H1 (cell line): ENCODE results near the gene NFATC1. TPM values are rescaled to one million over a fixed set of nuclear protein-coding genes. Genes with fewer than 3 reads are reported as not detected.

ENCODE experiments used
- CTCF ChIA-PET: fragments of 300-600 bp; sonication (Branson Sonifier 250); formaldehyde crosslinking; loops from one replicate; lab custom pipeline; 2021; ENCODE audit not compliant: partially characterized antibody; lab: Charles Lee
- POLR2A ChIA-PET: fragments of 300-600 bp; sonication (Branson Sonifier 250); formaldehyde crosslinking; loops from one replicate; lab custom pipeline; 2021; ENCODE audit warnings: inconsistent platforms; ENCODE audit not compliant: partially characterized antibody; lab: Charles Lee
- DNase-seq, 2 experiments: peaks; one replicate each; pipeline versions ENCODE4 v3.0.0 to v3.0.0-alpha.2; 2010 to 2022; ENCODE audit warnings: low spot score in 2 of 2, low read depth in 1 of 2, mixed read lengths in 1 of 2
- FAIRE-seq: peaks from 2 replicates; lab custom pipeline; 2011; peaks lifted over from hg19 to GRCh38; lab: Jason Lieb, UNC
- H2AFZ ChIP-seq: 2 replicates; pipeline ENCODE4 v1.8.1; 2012; ENCODE audit warnings: low read length, inconsistent platforms
- H2AK5ac ChIP-seq: 2 replicates; pipeline ENCODE4 v1.6.1; 2013; ENCODE audit warnings: low read depth, low read length
- H2BK120ac ChIP-seq: replicated peaks from 2 replicates; pipeline ENCODE3; 2013; ENCODE audit warnings: low read depth, low read length, inconsistent platforms
- H2BK12ac ChIP-seq: 2 replicates; pipeline ENCODE4 v1.6.1; 2013; ENCODE audit warnings: low read depth, low read length
- H2BK15ac ChIP-seq: 2 replicates; pipeline ENCODE4 v1.6.1; 2013; ENCODE audit warnings: low read length
- H2BK20ac ChIP-seq: 2 replicates; pipeline ENCODE4 v1.6.1; 2013; ENCODE audit warnings: low read length
- H2BK5ac ChIP-seq: 2 replicates; pipeline ENCODE4 v1.6.1; 2013; ENCODE audit warnings: low read depth, low read length
- H3K14ac ChIP-seq: 2 replicates; pipeline ENCODE4 v1.6.1; 2013; ENCODE audit warnings: inconsistent platforms; ENCODE audit not compliant: insufficient read length
- H3K18ac ChIP-seq: 2 replicates; pipeline ENCODE4 v1.6.1; 2013; ENCODE audit warnings: low read length; ENCODE audit errors: extremely low read depth
- H3K23ac ChIP-seq: 2 replicates; pipeline ENCODE4 v1.6.1; 2013; ENCODE audit warnings: inconsistent platforms; ENCODE audit not compliant: insufficient read length
- H3K23me2 ChIP-seq: 2 replicates; pipeline ENCODE4 v1.6.1; 2013; ENCODE audit warnings: low read depth, low read length
- H3K27ac ChIP-seq: 2 replicates; pipeline ENCODE4 v1.6.1; 2011; ENCODE audit warnings: low read depth, low read length, inconsistent platforms
- H3K27me3 ChIP-seq, 4 experiments: replicated peaks in 1 of 4; 1 replicate in 1 of 4; 2 replicates in 3 of 4; pipeline versions ENCODE4 v1.6.1 to v1.8.1; 2011 to 2013; ENCODE audit warnings: low read length in 3 of 4, mild to moderate bottlenecking in 3 of 4, inconsistent platforms in 2 of 4, mixed read lengths in 2 of 4, moderate library complexity in 1 of 4; ENCODE audit not compliant: control insufficient read depth in 3 of 4, insufficient read depth in 3 of 4; ENCODE audit errors: extremely low read depth in 1 of 4
- H3K36me3 ChIP-seq, 4 experiments: 2 replicates each; pipeline versions ENCODE4 v1.6.1 to v1.8.1; 2011 to 2013; ENCODE audit warnings: mild to moderate bottlenecking in 4 of 4, low read length in 3 of 4, moderate library complexity in 2 of 4, control low read depth in 1 of 4, inconsistent platforms in 1 of 4; ENCODE audit not compliant: insufficient read depth in 4 of 4, control insufficient read depth in 2 of 4
- H3K4ac ChIP-seq: replicated peaks from 2 replicates; pipeline ENCODE3; 2013; ENCODE audit warnings: low read length, low read depth, mixed read lengths, inconsistent platforms; ENCODE audit not compliant: insufficient read length
- H3K4me1 ChIP-seq, 4 experiments: replicated peaks in 1 of 4; 1 replicate in 1 of 4; 2 replicates in 3 of 4; pipeline versions ENCODE4 v1.6.1 to v1.8.1; 2011 to 2013; ENCODE audit warnings: low read length in 3 of 4, inconsistent platforms in 2 of 4, mixed read lengths in 1 of 4; ENCODE audit not compliant: insufficient read depth in 4 of 4, control insufficient read depth in 3 of 4
- H3K4me2 ChIP-seq, 2 experiments: 2 replicates each; pipeline versions ENCODE4 v1.6.1 to v1.8.1; 2011 to 2013; ENCODE audit warnings: low read depth in 2 of 2, low read length in 2 of 2, control low read depth in 1 of 2, inconsistent platforms in 1 of 2, mild to moderate bottlenecking in 1 of 2; ENCODE audit not compliant: insufficient read depth in 1 of 2
- H3K4me3 ChIP-seq, 4 experiments: fragments of 200-600, 300-600 bp in 1 of 4; sonication (generic), shearing (Covaris generic), sonication (Bioruptor Twin) in 1 of 4; 2 replicates each; pipeline versions ENCODE4 v1.5.1 to v1.8.1; 2011 to 2016; ENCODE audit warnings: low read length in 4 of 4, low read depth in 3 of 4, control low read depth in 2 of 4, inconsistent platforms in 2 of 4, mild to moderate bottlenecking in 2 of 4, mixed read lengths in 1 of 4, moderate library complexity in 1 of 4; ENCODE audit not compliant: insufficient read depth in 2 of 4; ENCODE audit errors: extremely low read depth in 1 of 4
- H3K56ac ChIP-seq: replicated peaks from 2 replicates; pipeline ENCODE3; 2013; ENCODE audit warnings: low read depth, mild to moderate bottlenecking, mixed read lengths, low read length, inconsistent platforms; ENCODE audit not compliant: insufficient read length
- H3K79me1 ChIP-seq: 2 replicates; pipeline ENCODE4 v1.6.1; 2013; ENCODE audit warnings: low read depth, low read length, control low read depth
- H3K79me2 ChIP-seq, 2 experiments: 2 replicates each; pipeline versions ENCODE4 v1.6.1 to v1.8.1; 2012 to 2013; ENCODE audit warnings: low read length in 2 of 2, mild to moderate bottlenecking in 2 of 2, inconsistent platforms in 1 of 2; ENCODE audit not compliant: insufficient read depth in 2 of 2, control insufficient read depth in 1 of 2
- H3K9ac ChIP-seq, 4 experiments: replicated peaks in 1 of 4; 1 replicate in 1 of 4; 2 replicates in 3 of 4; pipeline versions ENCODE4 v1.6.1 to v1.8.1; 2011 to 2013; ENCODE audit warnings: low read depth in 3 of 4, low read length in 3 of 4, control low read depth in 2 of 4, mild to moderate bottlenecking in 2 of 4, moderate library complexity in 2 of 4, inconsistent platforms in 1 of 4; ENCODE audit errors: extremely low read depth in 1 of 4
- H3K9me3 ChIP-seq, 2 experiments: 2 replicates each; pipeline versions ENCODE4 v1.6.1 to v1.8.1; 2012 to 2013; ENCODE audit warnings: mild to moderate bottlenecking in 2 of 2, moderate library complexity in 2 of 2, control low read depth in 1 of 2, inconsistent platforms in 1 of 2, low read depth in 1 of 2, low read length in 1 of 2, mixed read lengths in 1 of 2; ENCODE audit not compliant: insufficient read depth in 2 of 2
- H4K20me1 ChIP-seq, 2 experiments: replicated peaks in 1 of 2; 2 replicates each; pipeline versions ENCODE3 to v1.8.1; 2011 to 2013; ENCODE audit warnings: inconsistent platforms in 2 of 2, low read length in 2 of 2, mild to moderate bottlenecking in 1 of 2; ENCODE audit not compliant: insufficient read depth in 2 of 2, control insufficient read depth in 1 of 2
- H4K5ac ChIP-seq: 2 replicates; pipeline ENCODE4 v1.6.1; 2013; ENCODE audit warnings: low read length, low read depth, mixed read lengths, inconsistent platforms; ENCODE audit not compliant: insufficient read length
- H4K8ac ChIP-seq: 2 replicates; pipeline ENCODE4 v1.8.0; 2013; ENCODE audit warnings: mild to moderate bottlenecking, moderate library complexity, low read length, inconsistent platforms; ENCODE audit not compliant: insufficient read depth; ENCODE audit errors: extremely low read depth
- H4K91ac ChIP-seq: replicated peaks from 2 replicates; pipeline ENCODE3; 2013; ENCODE audit warnings: low read length, mixed read lengths, inconsistent platforms; ENCODE audit not compliant: insufficient read length
- CTCF ChIP-seq, 3 experiments: IDR thresholded peaks; 1 replicate in 2 of 3; 2 replicates in 1 of 3; pipeline versions ENCODE4 v1.5.1 to v1.6.1; 2011; ENCODE audit warnings: low read length in 3 of 3, mild to moderate bottlenecking in 3 of 3, inconsistent platforms in 2 of 3, low read depth in 1 of 3, moderate library complexity in 1 of 3; ENCODE audit not compliant: insufficient read depth in 1 of 3; ENCODE audit errors: control extremely low read depth in 1 of 3
- HDAC6 ChIP-seq: IDR thresholded peaks from one replicate; pipeline ENCODE4 v1.7.1; 2012; ENCODE audit warnings: low read depth, mild to moderate bottlenecking, inconsistent platforms, low read length, moderate library complexity
- POLR2AphosphoS5 ChIP-seq: IDR thresholded peaks from 2 replicates; pipeline ENCODE4 v1.6.1; 2011; ENCODE audit warnings: low read depth, low read length
- POU5F1 ChIP-seq: IDR thresholded peaks from 2 replicates; pipeline ENCODE4 v1.6.1; 2011; ENCODE audit warnings: low read depth, mild to moderate bottlenecking, low read length, moderate library complexity
- RBBP5 ChIP-seq: IDR thresholded peaks from 2 replicates; pipeline ENCODE4 v1.7.1; 2012; ENCODE audit warnings: low read depth, mild to moderate bottlenecking, inconsistent platforms, low read length, moderate library complexity, borderline replicate concordance
- SAP30 ChIP-seq: fragments of 300-600 bp; sonication (generic); IDR thresholded peaks from 2 replicates; pipeline ENCODE4 v1.7.1; 2012; ENCODE audit warnings: low read length, moderate library complexity, mild to moderate bottlenecking, inconsistent platforms; ENCODE audit not compliant: insufficient read depth, insufficient replicate concordance
- WGBS, 2 experiments: shearing (Covaris generic) in 1 of 2; methylation state at CpG; one replicate each; pipeline versions ENCODE4 v1.1.6 to v1.1.7; 2013 to 2015; ENCODE audit warnings: low lambda C conversion rate in 2 of 2, mixed read lengths in 2 of 2, inconsistent platforms in 1 of 2, low coverage in 1 of 2, missing lambda C conversion rate in 1 of 2; ENCODE audit not compliant: insufficient replicate concordance in 2 of 2, insufficient coverage in 1 of 2, insufficient read length in 1 of 2; ENCODE audit errors: extremely low coverage in 1 of 2, missing lambda C conversion rate in 1 of 2; 5-methylcytosine and 5-hydroxymethylcytosine counted together
- polyA plus RNA-seq, 7 experiments: library from polyadenylated mRNA; depleted of rRNA in 3 of 7; stranded (reverse) in 5 of 7; unstranded in 2 of 7; fragments of >200 nt in 5 of 7; fragments of 200-250 nt in 2 of 7; gene quantifications; 1 replicate in 5 of 7; 2 replicates in 1 of 7; 4 replicates in 1 of 7; pipeline versions ENCODE4 v1.2.1 to v1.2.3, GENCODE V29; 2011 to 2013; ENCODE audit warnings: missing spikeins in 2 of 7, mixed read lengths in 2 of 7
- total RNA-seq: library from RNA; stranded (reverse); fragmentation: NEBNext Ultra II Directional; extraction: Animal tissue kit (Norgen Biotek cat#: 25700); gene quantifications from 2 replicates; pipeline ENCODE4 v1.2.1, GENCODE V29; 2021

Gene NFATC1
- total and polyA plus RNA-seq, 2 of the 8 experiments (the other 6 are each of a cell fraction or from before 2014, with no cell fraction given), result 2.0 to 6.6 TPM

- Histone ChIP-seq H3K4me3 (no peak overlapping the region), H4K5ac (no peak overlapping the region), H3K9me3 (peaks cover 0 to 3% of the 10 kb centered on the region in 2 experiments; a peak in 1 of 4 replicates), H3K23me2 (no peaks in the 10 kb centered on the region), H2BK20ac (no peak overlapping the region), H3K23ac (no peak overlapping the region), H2AK5ac (no peak overlapping the region), H2BK12ac (no peak overlapping the region), H2AFZ (no peak overlapping the region), H3K27ac (no peak overlapping the region), H3K56ac (no peak overlapping the region), H2BK5ac (no peak overlapping the region), H4K20me1 (no peaks in the 10 kb centered on the region), H3K79me2 (no peaks in the 10 kb centered on the region), H3K14ac (no peak overlapping the region), H3K27me3 (no peaks in the 10 kb centered on the region), H3K4me1 (no peaks in the 10 kb centered on the region; a peak in 1 of 7 replicates), H3K4me2 (no peak overlapping the region), H2BK15ac (no peak overlapping the region), H4K8ac (no peak overlapping the region), H2BK120ac (no peak overlapping the region), H3K9ac (no peak overlapping the region), H3K79me1 (no peaks in the 10 kb centered on the region), H3K36me3 (no peaks in the 10 kb centered on the region), H4K91ac (no peak overlapping the region), H3K4ac (no peak overlapping the region), H3K18ac (no peak overlapping the region)
- no peak for DNase-seq
- WGBS, 2 experiments, result 95% methylated on average over 20 of the region's 20 CpGs; no CpG with 5 or more reads in 1 of the 2 experiments
- CTCF ChIA-PET, result interaction anchor here (0.8 to 2.0 kb wide), 5 partner anchors 11 to 137 kb away, joined by 3 to 7 read pairs (median 3); no protein-coding TSS in a partner anchor
- no peak for FAIRE-seq
- POLR2A ChIA-PET, result no interaction called here
- no peak for TF ChIP-seq RBBP5
- TF ChIP-seq CTCF (IDR thresholded peaks at IDR 0.05; ENCODE audit: control extremely low read depth in 1 of 3, insufficient read depth in 1 of 3, low read depth in 1 of 3, low read length in 3 of 3), result no peak
- no peak for TF ChIP-seq SAP30
- no peak for TF ChIP-seq POLR2AphosphoS5
- TF ChIP-seq POU5F1, result no peak
- no peak for TF ChIP-seq HDAC6
Observed at GRCh38 chr18:79516441-79516931, 120.8 kb downstream of the NFATC1 start.
